CD4-positive, alpha-beta T cell treated with Interleukin-10 for 1 hour (primary cell): ENCODE measurements around the gene MXD3.
"Not testable (repeated sequence)": the region's sequence is repeated elsewhere in the genome, so short reads cannot be mapped to it uniquely, and the experiment has no call there.

Source experiments
- DNase-seq: peaks from one replicate; pipeline ENCODE4 v3.0.0-alpha.2; 2020

The MXD3 gene

DNA sequence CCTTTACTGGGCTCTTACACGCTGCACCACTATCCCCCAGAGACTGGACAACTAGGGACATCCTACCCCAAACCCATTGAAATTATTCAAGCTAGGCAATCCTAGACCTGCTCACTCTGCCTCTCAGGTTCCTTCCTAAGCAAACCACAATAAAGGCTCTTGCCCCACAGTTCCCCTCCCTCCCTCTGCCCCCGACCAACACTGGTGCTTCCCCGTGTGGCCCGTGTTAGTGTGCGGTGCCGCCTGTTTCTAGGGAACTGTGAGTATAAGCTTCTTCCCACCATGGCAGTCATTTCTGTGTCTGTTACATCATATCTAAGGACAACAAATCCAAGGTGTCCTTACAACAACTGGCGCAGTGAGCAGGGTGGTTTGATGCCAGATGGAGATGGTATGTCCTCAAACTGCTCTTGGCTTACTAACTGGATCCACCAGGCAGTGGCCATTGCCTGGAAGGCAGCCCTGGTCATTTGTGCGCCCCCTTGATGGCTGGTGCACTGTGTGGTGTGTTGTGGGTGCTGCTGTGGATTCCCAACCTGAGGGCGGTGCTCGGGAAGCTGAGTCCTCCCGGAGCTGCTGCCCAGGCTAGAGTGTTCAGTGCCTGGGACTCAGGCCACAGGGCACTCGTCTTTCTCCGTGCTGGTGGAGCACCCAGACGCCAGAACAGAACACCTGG is 8.4 kb upstream of the MXD3 start:
- no peak for DNase-seq

DNA sequence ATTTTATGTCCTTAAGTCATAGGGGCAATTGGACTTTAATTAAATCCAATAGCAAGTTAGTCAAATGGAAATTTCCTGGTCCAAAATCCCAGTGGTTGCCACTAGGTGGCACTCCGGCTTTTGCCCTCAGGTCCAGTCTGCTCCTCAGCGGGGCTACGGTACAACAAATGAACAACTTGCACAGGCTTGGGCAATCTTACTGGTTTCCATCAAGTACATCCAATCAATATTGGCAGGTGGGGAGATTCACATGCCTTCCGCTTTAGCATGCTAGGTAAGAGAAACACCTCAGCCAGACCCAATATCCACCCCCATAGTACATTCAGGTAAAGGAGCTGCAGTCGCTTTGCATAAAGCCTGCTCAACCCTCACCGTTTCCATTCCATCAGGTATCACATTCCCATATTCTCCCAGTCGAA is 6.3 kb upstream of the MXD3 start:
- peak; percentile 82 for DNase-seq

DNA sequence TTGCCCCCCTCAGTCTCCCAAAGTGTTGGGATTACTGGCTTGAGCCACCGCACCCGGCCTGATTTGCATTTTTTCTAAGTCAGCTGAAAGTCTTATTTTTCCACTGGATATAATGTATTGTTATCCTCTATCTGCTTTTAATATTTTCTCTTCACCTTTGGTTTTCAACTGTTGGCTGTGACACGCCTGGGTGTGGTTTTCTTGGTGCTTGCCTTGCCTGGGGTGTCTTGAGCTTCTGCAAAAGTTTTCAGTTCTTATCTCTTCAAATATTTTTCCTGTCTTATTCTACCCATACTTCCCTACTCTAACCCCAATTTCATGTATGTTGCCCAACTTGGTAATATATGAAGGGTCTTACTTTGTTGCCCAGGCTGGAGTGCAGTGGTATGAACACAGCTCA is 4.3 kb upstream of the MXD3 start:
- no peak for DNase-seq

DNA sequence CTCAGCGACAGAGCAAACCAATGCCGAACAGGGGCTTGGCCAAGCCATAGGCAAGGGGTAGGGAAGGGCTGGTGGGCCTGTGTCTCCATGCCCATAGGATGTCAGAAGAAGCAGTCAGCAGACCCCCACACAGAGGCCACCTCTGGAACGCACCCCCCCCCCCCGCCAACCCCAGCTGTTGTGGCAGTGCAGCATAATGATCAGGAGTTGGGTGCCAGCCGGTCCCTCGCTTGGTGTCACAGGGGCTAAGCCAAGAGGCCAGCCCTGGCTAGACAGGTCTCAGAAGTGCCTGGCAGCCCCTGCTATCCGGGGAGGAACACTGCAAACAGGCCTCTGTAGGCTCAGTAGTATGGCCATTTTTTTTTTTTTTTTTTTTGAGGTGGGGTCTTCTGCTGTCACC is 3.7 kb upstream of the MXD3 start:
- no peak for DNase-seq

DNA sequence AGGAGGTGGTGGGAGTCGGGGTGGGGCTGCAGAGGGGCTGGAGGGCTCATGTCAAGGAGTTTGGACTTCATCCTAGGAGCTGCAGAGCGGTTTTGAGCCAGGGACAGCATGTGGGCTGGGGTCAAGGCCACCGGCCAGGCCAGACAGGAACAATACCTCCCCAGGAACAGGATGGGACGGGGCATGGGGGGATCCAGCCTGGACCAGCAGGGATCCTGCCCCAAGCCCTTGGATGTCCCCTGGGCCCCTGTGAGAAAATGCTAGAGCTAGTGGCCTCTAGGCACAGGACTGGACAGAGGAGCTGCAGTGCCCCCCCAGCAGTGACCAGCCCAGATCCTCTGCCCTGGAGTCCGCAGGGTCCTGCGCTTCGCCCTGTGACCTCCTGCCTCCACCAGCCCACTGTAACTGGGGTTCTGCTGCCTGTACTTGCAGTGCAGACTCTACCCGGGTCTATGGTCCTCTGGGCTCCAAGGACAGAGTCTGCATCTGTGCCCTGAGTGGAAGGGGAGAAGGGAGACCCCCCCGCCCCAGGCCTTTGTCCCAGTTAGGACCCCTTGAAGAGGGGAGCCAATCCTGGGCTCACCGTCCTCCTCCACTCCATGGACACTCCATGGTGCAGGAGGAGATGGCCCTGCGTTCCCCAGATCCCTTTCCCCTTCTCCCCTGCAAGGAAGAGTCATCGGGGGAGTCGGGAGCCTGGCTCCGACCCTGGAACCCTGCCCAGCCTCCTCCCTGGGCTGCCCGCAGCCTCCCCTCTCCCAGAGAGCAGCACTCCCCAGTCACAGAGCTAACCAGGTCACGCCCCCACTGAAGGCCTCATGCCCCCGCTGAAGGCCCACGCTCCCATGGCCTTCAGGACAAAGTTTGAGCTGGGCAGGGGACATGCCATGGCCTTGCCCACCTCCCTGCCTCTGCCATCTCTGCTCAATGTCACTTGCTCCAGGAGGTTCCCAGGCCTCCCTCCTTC is 3.0 kb upstream of the MXD3 start:
- DNase-seq = no peak

DNA sequence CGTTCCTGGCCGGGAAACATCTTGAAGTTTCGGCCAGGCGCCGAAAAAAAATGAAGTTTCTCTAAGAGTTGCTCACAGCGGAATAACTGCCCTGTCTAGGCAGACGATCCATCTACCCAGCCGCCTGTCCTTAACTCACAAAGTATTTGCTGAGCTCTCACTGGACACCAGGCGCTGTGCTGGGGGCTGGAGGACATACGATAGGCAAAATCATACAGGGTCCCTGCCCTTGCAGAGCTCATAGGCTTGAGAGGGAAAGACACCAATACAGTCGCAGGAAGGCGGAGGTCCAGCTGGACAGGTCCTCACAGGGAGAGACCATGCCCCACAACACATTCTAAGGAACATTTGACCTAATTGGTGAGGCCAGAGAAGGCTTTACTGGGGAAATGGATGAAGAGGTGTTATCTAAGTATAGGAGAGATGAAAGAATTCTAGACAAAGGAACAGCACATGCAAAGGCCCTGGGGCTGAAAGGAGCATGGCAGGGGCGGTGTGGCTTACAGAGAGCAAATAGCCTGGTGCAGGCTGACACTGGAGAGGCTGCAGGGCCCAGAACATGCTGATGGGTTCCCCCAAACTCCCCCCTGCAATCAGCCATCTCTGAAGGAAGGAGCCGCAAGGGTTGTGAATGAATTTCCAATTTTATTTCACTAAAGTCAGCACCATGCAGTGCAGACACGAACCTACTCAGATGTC is 2.0 kb upstream of the MXD3 start:
- DNase-seq = no peak

DNA sequence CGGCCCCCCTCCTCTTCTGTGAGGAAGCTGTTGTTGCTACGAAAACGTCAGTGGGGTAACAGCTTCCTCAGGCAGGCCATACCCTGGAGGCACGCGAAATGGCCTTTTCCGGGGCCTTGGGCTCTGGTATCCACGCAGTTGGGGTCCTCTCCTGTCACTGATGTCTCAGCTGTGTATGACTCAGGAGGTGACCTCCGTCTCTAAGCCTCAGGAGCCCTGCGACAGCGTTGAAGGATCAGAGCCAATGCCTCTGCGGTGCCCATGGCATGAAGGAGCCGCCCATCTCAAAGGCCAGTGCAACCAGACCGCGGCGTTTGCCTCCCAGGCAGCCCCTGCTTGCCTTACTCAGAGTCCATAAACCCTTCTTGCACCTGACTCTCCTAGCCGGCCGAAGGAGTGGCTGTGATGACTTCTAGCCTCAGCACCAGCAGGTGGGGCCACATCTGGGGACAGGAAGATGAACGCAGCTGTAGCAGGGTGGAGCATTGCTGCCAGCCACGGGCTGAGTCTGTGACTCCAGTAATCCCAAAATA is 1.0 kb upstream of the MXD3 start:
- no peak for DNase-seq

DNA sequence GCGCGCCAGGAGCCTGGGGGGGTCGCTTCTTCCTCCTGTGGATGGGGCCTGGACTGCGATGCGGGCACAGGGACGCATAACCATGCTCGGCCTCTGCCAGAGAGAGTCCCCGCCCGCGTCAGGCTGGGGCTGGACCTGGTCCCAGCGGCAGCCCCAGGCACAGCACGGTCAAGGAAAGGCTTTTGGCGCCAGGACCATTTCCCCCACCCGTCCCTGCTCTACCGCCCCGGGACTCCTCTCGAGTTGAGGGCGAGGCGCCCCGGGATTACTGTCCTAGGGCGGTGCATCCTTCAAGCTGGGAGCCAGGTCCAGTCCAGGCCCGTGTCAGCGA is 341 bp downstream of the MXD3 start:
- no peak for DNase-seq

DNA sequence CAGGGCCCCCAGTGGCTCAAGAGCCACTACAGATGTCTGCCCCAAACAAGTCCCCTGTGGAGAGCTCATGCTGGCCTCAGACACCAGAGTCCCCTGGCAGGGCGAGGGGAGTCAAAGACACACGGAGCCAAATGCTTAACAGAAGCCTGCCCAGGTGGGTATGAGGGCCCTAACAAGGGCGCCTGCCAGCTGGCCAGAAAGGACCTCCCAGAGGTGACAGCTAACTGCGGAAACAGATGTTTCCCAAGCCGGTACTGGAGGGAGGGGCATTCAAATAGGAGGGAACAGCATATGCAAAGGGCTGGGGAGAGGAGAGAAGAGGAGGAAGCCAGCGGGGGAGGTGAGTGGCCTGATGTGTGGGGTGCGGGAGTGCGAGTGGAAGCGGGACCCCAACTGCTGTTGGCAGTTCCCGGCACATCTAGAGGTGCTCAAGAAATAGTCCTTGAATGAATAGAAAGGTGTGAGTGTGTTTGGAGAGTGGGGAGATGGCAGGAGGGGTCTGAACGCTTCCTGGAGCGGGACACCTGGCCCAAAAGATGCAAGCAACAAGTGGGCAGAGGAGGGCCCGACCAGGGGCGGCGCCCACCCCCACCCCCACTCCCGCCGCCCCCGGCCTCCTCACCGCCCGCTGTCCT is 824 bp downstream of the MXD3 start:
- no peak for DNase-seq

DNA sequence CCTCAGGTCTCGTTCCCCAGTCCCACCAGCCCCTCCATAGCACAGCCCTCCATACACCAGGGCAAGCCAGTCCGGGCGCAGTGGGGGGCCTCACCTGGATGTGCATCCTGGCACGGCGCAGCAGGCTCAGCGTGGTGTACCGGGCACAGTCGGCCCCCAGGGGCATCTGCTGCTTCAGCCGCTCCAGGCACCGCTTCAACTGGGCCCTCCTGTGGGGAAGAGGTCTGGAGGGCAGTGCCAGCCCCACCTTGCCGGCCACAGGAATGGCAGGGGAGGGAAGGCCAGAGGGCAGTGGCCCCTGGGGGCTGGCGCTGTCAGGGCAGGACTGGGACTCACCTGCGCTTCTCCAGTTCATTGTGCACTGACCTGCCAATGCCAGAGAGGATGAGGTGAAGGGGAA is 1.4 kb downstream of the MXD3 start:
- DNase-seq = no peak

DNA sequence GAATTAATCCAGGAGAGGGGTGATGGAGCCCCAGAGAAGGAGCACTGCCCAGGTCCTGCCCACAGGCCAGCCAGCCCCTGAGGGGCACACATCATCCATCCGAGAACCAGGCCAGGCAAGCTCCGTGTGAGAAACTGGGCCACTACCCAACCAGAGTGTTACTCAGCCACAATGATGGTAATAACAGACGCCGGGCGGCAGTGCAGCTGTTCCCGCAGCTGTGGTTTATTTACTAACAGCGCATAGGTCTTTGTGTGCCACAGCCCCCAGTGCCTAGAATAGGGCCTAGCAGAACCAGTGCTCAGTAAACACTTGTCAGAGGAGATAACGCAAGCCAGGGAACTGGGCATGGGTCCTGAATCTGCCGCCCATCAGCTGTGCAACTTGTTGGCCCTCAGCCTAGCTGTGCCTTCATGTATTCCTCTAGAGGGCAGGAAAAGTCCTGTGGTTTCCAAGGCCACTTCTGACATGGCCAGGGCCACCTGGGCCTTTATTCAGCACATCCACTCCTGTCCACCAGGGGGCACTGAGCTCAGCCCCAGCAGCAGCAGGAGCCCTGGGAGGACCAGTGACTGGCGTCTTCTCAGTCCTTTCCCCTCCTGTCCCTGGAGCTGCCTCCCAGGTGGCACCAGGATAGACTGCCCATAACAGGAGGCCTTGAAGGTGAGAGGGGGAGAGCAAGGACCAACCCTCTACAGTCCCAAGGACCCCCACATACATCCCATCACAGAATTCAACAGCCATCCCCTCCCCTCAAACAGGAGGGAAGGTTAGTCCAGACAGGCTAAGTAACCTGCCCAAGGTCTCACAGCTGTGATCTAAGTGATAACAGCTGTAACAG is 2.1 kb downstream of the MXD3 start:
- peak; percentile 80 for DNase-seq

DNA sequence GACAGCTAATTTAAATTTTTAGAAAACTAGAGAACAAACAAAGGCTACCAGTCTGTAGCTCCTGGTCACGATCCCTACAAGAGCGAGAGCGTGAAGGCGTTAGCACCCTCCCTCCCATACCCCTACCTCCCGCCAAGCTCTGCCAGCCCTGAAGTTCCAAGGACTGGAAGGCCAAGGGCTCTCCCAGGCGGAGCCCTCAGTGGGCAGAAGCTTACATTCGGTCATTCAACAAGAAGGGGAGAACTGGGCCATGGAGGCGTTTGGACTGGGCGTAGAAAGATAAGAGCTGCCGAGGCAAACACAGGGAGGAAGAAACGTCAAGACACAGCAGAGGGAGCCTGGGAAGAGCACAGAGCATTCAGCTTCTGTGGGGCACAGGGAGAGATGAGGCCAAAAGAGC is 3.0 kb downstream of the MXD3 start:
- no peak for DNase-seq

DNA sequence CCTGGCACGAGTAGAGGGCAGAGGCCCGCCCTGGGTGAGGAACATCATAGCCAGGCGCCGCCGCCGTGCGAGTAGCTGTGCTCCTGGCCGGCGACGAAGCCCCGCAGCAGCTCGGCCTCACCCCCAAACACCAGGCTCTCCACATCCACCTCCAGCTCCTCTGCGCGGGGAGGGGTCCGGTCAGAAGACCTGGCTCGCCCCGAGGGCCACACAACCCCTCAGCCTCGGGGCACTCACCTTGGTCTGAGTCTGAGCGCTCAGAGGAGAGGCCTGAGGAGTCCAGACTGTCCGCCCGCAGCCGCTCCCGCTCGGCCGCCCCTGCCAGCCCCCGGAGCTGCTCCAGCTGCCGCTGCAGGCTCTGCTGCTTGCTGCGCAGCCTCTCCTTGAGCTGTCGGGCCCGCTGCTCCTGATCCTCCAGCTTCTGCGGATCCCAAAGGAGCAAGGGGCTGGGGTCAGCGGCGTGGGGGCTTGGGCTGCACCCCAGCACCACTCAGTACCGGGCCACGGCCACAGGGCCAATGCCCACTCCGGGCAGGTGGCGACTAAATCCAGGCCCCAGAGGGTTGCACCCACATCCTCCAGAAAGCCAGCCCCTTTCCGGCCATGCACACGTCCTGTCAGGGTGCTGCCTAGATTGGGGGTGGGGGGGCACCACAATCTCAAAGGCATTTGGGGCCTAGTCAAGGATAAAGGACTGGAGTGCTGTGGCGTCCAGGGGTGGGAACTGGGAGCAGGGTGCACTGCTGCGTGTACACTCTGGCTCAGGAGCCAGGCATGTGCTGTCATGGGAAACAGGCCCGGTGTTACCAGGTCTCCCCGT is 3.9 kb downstream of the MXD3 start:
- no peak for DNase-seq

DNA sequence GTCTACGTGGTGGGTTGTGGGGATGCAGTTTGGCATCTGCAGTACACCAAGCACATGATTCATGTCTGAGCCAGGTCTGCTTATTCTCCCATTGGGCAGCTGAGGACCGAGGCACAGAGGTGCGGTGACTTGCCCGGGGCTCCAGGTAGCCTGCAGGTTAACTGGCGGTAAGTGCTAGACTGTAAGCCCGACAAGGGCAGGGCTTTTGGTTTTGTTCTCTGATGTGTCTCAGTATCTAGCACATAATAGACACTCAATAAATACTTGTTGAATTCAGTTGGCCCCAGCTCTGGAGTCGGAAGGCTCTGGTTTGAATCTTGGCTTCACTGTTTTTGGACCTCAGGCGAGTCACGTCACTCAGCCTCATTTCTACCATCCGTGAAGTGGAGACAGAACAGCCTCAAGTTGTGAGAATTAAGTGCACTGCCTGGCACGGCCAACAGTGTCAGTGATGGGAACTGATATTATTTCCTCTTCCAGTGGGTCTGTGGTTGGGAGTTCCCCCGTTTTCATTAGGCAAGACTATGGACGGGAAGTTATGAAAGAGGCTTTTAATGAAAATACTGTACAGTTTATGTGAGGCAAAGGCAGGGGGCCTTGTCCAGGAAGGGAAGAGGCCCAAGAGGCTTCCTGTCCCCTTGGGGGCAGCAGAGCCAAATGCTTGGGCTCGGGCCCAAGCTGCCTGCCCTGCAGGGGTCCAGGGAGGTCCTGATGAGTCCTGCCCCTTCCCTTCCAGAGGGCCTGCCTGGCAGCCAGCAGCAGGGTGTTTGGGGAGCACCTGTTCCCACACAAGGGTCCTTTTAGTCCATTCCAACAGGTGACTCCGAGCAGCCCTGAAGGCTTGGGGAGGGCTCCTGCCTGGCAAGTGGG is 4.8 kb downstream of the MXD3 start:
- DNase-seq = peak; percentile 62

DNA sequence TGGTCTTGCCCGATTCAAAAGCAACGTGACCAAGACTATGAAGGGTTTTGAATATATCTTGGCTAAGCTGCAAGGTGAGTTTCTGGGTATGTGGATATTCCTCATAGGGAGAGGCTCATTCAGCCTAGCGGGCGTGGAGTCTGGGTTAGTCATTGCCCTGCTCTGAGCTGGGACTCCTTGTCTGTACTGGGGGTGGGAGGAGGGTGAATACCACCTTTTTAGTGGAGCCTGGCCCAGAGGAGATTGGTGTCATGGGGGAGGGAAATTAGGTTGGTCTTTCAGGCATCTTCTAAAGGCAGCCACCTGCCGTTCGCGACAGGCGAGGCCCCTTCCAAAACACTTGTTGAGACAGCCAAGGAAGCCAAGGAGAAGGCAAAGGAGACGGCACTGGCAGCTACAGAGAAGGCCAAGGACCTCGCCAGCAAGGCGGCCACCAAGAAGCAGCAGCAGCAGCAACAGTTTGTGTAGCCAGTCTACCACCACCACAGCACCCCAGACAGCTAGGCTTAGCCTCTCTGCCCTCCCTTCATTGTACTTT is 5.5 kb downstream of the MXD3 start:
- DNase-seq = not testable (repeated sequence)

DNA sequence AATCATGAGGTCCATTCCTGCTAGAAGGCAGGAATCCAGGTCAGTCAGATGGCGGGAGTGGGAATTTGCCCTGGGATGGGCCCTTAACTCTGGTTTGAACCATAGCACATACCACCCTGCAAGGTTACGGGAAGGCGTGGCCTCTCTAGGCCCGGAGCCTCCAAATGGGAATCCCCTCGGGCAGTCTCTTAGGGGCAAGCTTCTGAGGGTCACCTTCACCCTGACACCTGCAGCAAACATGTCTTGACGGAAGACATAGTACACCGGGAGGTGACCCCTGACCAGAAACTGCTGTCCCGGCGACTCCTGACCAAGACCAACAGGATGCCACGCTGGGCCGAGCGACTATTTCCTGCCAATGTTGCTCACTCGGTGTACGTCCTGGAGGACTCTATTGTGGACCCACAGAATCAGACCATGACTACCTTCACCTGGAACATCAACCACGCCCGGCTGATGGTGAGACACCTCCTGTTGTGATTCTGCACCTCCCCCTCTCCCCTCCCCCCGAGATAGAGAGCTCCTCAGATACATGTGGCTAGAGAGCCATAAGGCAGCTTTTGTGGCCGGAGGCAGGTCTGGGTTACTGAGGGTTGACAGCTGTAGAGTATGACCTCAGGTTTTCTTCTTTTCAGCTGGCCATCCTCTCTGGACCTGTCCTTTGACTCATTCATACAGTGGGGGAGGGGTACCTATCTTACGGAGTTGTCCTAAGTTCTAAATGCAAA is 7.1 kb downstream of the MXD3 start:
- DNase-seq = no peak

DNA sequence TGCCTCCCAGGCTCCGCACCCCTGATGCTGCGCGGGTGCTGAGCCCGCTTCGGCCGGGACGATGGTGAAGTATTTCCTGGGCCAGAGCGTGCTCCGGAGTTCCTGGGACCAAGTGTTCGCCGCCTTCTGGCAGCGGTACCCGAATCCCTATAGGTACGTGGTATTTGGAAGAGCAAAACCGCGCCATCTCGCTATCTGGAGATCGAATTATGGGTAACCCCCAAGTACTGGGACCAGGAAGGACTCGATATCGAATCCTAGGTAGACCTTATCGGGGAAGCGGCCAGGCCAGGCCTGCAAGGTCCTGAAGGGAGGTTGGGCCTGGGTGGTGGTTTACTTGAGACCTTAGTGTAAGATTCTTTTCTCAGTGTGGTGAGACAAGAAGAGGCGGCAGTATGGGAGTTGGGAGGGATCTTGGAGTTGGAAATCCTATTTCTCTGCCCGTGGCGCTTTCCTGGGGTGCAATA is 7.7 kb downstream of the MXD3 start:
- no peak for DNase-seq

DNA sequence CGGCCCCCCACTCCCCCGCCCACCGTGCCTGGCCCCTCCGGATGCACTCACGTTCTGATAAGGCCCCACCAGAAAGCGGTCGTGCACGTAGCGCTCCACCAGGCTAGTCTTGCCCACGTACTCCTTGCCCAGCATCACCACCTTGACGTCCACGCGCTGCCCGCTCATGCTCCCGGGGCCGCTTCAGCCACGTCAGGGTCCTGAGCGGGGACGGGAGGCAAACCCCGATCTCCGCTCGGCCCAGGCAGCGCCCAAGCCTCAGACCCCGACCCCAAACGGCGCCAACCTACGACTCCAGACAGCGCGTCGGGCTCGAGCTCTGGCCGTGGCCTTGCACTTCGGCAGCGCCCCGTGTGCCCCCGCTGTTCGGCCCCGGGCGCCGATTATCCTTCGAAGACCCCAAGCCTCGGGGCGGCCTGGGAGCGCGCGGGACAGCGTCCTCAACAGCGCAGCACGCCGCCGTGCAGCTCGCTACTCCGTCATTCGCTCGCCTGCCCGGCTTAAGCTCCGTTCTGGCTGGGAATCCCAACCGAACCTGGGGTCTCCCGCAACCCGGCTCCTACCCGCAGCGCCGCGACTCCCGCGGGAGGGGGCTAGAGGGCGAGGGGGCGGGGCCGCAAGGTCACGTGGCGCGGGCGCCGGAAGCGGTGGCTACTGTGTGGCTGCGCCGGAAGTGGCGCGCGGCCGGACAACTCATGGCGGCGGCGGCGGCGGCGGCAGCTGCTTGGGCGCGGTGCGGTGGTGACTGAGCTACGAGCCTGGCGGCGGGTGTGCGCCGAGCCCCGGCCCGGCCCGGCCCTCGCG is 8.4 kb downstream of the MXD3 start, which contains the start of the genes PRELID1 and RAB24:
Gene PRELID1 (plus strand): TSS at position 679 of the 804 bp plus-strand sequence. CDS start 187 bp downstream, outside the sequence.
Gene RAB24 (minus strand): TSS at position 599 of the 804 bp plus-strand sequence. CDS start 431 bp downstream, at position 168.
- peak; percentile 88 for DNase-seq
